Tibial artery (tissue), 4 donors: ENCODE measurements around the gene LYRM2.

Experiments
- DNase-seq, 2 donors: peaks; one replicate each; pipeline ENCODE4 v3.0.0-alpha.2; 2019
- H3K27ac ChIP-seq, 2 donors: fragments of 200-600 bp; sonication (generic) in 1 of 2; 1 replicate in 1 of 2; 2 replicates in 1 of 2; pipeline ENCODE4 v1.5.1; 2018 to 2019; ENCODE audit warnings: mild to moderate bottlenecking in 1 of 2
- H3K27me3 ChIP-seq, 2 donors: fragments of 200-600 bp; sonication (generic) in 1 of 2; one replicate each; pipeline versions ENCODE4 v1.5.1 to v1.6.0; 2016 to 2019
- H3K36me3 ChIP-seq, 3 donors: fragments of 200-600 bp; sonication (generic) in 2 of 3; one replicate each; pipeline ENCODE4 v1.5.1; 2016 to 2019; ENCODE audit warnings: mild to moderate bottlenecking in 2 of 3
- H3K4me1 ChIP-seq, 4 donors: fragments of 200-600 bp; sonication (generic) in 2 of 4; 1 replicate in 3 of 4; 2 replicates in 1 of 4; pipeline ENCODE4 v1.5.1; 2016 to 2019
- H3K4me3 ChIP-seq, 2 donors: fragments of 200-600 bp; sonication (generic) in 1 of 2; 1 replicate in 1 of 2; 2 replicates in 1 of 2; pipeline ENCODE4 v1.5.1; 2018 to 2019; ENCODE audit warnings: mild to moderate bottlenecking in 2 of 2
- H3K9me3 ChIP-seq, 3 donors: fragments of 200-600 bp; sonication (generic) in 1 of 3; one replicate each; pipeline ENCODE4 v1.5.1; 2016 to 2019
- intact Hi-C: fragments of 100-400 bp; cut with DNase I; formaldehyde crosslinking; loops from one replicate; pipeline ENCODE4 v1.15.0; 2023; ENCODE audit warnings: low total_unique reads
- TF ChIP-seq, protein P1 (sequence below), 2 experiments: fragments of 200-600 bp in 1 of 2; fragments of 450-650 bp in 1 of 2; IDR thresholded peaks; one replicate each; pipeline ENCODE4 v1.5.1; 2017 to 2019; ENCODE audit warnings: antibody characterized with exemption in 2 of 2, mild to moderate bottlenecking in 1 of 2, moderate library complexity in 1 of 2

LYRM2 gene

GRCh38 chr6:89542081-89542857, 96.3 kb downstream of the LYRM2 start:
- Histone ChIP-seq H3K27me3 (no peaks in the 10 kb centered on the region), H3K4me1 (peaks cover 0 to 5% (median 0%) of the 10 kb centered on the region in 4 donors), H3K36me3 (no peaks in the 10 kb centered on the region), H3K4me3 (no peak overlapping the region), H3K27ac (no peak overlapping the region), H3K9me3 (no peaks in the 10 kb centered on the region)
- no peak for DNase-seq
- TF ChIP-seq, protein P1, sequence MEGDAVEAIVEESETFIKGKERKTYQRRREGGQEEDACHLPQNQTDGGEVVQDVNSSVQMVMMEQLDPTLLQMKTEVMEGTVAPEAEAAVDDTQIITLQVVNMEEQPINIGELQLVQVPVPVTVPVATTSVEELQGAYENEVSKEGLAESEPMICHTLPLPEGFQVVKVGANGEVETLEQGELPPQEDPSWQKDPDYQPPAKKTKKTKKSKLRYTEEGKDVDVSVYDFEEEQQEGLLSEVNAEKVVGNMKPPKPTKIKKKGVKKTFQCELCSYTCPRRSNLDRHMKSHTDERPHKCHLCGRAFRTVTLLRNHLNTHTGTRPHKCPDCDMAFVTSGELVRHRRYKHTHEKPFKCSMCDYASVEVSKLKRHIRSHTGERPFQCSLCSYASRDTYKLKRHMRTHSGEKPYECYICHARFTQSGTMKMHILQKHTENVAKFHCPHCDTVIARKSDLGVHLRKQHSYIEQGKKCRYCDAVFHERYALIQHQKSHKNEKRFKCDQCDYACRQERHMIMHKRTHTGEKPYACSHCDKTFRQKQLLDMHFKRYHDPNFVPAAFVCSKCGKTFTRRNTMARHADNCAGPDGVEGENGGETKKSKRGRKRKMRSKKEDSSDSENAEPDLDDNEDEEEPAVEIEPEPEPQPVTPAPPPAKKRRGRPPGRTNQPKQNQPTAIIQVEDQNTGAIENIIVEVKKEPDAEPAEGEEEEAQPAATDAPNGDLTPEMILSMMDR (IDR thresholded peaks at IDR 0.05) = no peak
- intact Hi-C loops = no loop called here

GRCh38 chr6:89539779-89540178, 98.8 kb downstream of the LYRM2 start:
- intact Hi-C loops = no loop called here
- Histone ChIP-seq H3K27ac (no peak overlapping the region), H3K9me3 (no peaks in the 10 kb centered on the region), H3K4me1 (peaks cover 0 to 5% (median 0%) of the 10 kb centered on the region in 4 donors), H3K4me3 (no peak overlapping the region), H3K27me3 (no peaks in the 10 kb centered on the region), H3K36me3 (no peaks in the 10 kb centered on the region)
- TF ChIP-seq, protein P1 (IDR thresholded peaks at IDR 0.05) = no peak
- no peak for DNase-seq

DNA sequence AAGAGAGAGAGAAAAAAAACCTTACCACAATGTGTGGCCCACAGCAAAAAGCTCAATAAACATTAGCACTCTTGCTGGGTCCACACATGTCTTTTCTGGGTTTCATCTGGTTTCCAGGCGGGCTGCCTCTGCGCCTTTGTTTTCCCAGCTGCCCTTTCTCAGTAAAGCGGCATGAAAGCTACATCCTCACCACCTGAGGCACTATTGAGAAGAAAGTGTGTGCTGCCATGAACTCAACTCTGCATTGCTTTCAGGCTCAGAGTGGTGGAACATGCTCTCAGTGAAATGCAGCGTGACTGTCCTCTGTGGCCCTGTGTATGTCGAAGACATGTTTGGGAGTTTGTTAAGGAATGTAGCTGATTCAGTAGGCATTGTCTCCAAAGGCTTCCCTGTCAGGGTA, 102.3 kb downstream of the LYRM2 start:
- TF ChIP-seq, protein P1 (IDR thresholded peaks at IDR 0.05) = no peak
- Histone ChIP-seq H3K4me3 (no peak overlapping the region), H3K4me1 (no peaks in the 10 kb centered on the region), H3K27me3 (no peaks in the 10 kb centered on the region), H3K36me3 (no peaks in the 10 kb centered on the region), H3K9me3 (no peaks in the 10 kb centered on the region), H3K27ac (no peak overlapping the region)
- intact Hi-C loops = no loop called here
- DNase-seq = no peak

DNA sequence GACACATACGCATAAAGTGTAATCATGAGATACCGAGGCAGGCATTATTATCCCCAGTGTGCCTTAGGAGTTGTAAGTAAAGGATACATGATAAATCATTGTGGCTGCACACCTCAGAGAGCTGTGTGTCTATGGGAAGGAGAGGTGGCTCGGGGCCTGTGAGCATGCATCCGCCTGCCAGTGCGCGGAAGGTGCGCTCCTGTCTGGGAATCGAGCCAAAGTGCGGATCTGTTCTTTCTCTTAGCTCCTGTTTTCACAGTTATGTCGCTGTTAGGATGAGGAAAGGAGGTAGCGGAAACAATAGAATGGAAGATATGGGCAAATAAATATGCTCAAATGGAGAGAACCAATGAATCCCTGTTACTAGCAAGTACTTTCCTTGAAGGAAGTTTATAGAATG, 107.6 kb downstream of the LYRM2 start:
- Histone ChIP-seq H3K36me3 (no peaks in the 10 kb centered on the region), H3K4me1 (peaks cover 0 to 20% (median 4%) of the 10 kb centered on the region in 4 donors), H3K27me3 (no peaks in the 10 kb centered on the region), H3K27ac (no peak overlapping the region), H3K4me3 (no peak overlapping the region), H3K9me3 (no peaks in the 10 kb centered on the region)
- no peak for DNase-seq
- TF ChIP-seq, protein P1 (IDR thresholded peaks at IDR 0.05) = no peak
- intact Hi-C loops = no loop called here

DNA sequence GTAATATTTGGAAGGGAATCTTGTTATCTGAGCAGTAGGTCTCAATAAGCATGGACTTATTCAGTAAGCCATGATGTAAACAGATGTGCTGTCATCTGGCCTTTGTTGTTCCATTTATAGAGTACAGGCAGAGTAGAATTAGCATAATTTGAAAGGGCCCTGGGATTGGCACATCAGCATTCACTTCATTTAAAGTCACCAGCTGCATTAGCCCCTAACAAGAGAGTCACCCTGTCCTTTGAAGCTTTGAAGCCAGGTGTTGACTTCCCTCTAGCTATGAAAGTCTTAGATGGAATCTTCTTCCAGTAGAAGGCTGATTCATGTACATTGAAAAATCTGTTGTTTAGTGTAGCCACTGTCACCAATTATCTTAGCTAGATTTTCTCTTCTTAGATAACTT, 109.7 kb downstream of the LYRM2 start:
- intact Hi-C loops = no loop called here
- Histone ChIP-seq H3K9me3 (no peaks in the 10 kb centered on the region), H3K27me3 (no peaks in the 10 kb centered on the region), H3K4me1 (peaks cover 0 to 37% (median 8%) of the 10 kb centered on the region in 4 donors), H3K27ac (no peak overlapping the region), H3K4me3 (no peak overlapping the region), H3K36me3 (no peaks in the 10 kb centered on the region)
- DNase-seq = no peak
- TF ChIP-seq, protein P1 (IDR thresholded peaks at IDR 0.05) = no peak
